IMR-90 (cell line): ENCODE results near the gene RAD51B. TPM values are rescaled to one million over a fixed set of nuclear protein-coding genes. Genes with fewer than 3 reads are reported as not detected.
A peak's percentile ranks its signal among the peaks of the same experiment; 100 is the strongest.

Experiments used
- ATAC-seq: fragments of 200-7000 bp; cut with Tn5 transposase; 2 replicates; pipeline ENCODE4 v1.9.1; 2020; ENCODE audit warnings: low read depth, mild to moderate bottlenecking, moderate library complexity
- BruUV-seq: library from RNA; stranded (reverse); fragments of 400-500 nt; replicated peaks from 2 replicates; lab custom pipeline; 2021; lab: Mats Ljungman, UMichigan
- CTCF ChIA-PET: fragments of 300-600 bp; formaldehyde crosslinking; extraction: SDS; loops from one replicate; lab custom pipeline; 2021; ENCODE audit warnings: antibody characterized with exemption; lab: Yijun Ruan, JAX
- POLR2A ChIA-PET: fragments of 300-600 bp; sonication (Branson Sonifier 250); formaldehyde crosslinking; loops from one replicate; lab custom pipeline; 2022; ENCODE audit warnings: antibody characterized with exemption; ENCODE audit not compliant: unreplicated experiment; lab: Charles Lee
- DNase-seq: peaks from one replicate; pipeline ENCODE4 v3.0.0; 2013
- H2AFZ ChIP-seq: replicated peaks from 2 replicates; pipeline ENCODE3; 2013; ENCODE audit warnings: low read length, mild to moderate bottlenecking; ENCODE audit not compliant: poor library complexity
- H2AK5ac ChIP-seq: 2 replicates; pipeline ENCODE4 v1.6.1; 2013; ENCODE audit warnings: low read depth, low read length, inconsistent platforms
- H2AK9ac ChIP-seq: replicated peaks from 2 replicates; pipeline ENCODE3; 2013; ENCODE audit warnings: mild to moderate bottlenecking, low read depth, low read length, moderate library complexity; ENCODE audit not compliant: poor library complexity
- H2BK120ac ChIP-seq: 2 replicates; pipeline ENCODE4 v1.6.1; 2013; ENCODE audit warnings: low read depth, low read length, inconsistent platforms
- H2BK15ac ChIP-seq: 3 replicates; pipeline ENCODE4 v1.6.1; 2013; ENCODE audit warnings: low read depth, low read length, inconsistent platforms
- H2BK20ac ChIP-seq: 2 replicates; pipeline ENCODE4 v1.6.1; 2013; ENCODE audit warnings: low read depth, mild to moderate bottlenecking, inconsistent platforms, low read length, moderate library complexity
- H2BK5ac ChIP-seq: 2 replicates; pipeline ENCODE4 v1.6.1; 2013; ENCODE audit warnings: mild to moderate bottlenecking, low read depth, low read length, inconsistent platforms; ENCODE audit not compliant: poor library complexity, severe bottlenecking
- H3K14ac ChIP-seq: replicated peaks from 2 replicates; pipeline ENCODE4 v1.6.1; 2013; ENCODE audit warnings: low read depth, low read length, inconsistent platforms
- H3K18ac ChIP-seq: 2 replicates; pipeline ENCODE4 v1.6.1; 2013; ENCODE audit warnings: low read depth, low read length, control low read depth
- H3K23ac ChIP-seq: 2 replicates; pipeline ENCODE4 v1.6.1; 2013; ENCODE audit warnings: low read depth, low read length, inconsistent platforms
- H3K27ac ChIP-seq: 2 replicates; pipeline ENCODE4 v1.5.1; 2013; ENCODE audit warnings: mild to moderate bottlenecking, control low read depth, low read length; ENCODE audit not compliant: insufficient read depth
- H3K27me3 ChIP-seq: 2 replicates; pipeline ENCODE4 v1.6.1; 2013; ENCODE audit warnings: low read length; ENCODE audit not compliant: control insufficient read depth, insufficient read depth
- H3K36me3 ChIP-seq: 2 replicates; pipeline ENCODE4 v1.6.1; 2013; ENCODE audit warnings: low read length, mixed read lengths; ENCODE audit not compliant: control insufficient read depth, insufficient read depth
- H3K4ac ChIP-seq: 2 replicates; pipeline ENCODE4 v1.6.1; 2013; ENCODE audit warnings: low read depth, low read length, inconsistent platforms
- H3K4me1 ChIP-seq: 2 replicates; pipeline ENCODE4 v1.6.1; 2013; ENCODE audit warnings: low read length, mixed read lengths; ENCODE audit not compliant: control insufficient read depth, insufficient read depth
- H3K4me2 ChIP-seq: 2 replicates; pipeline ENCODE4 v1.6.1; 2013; ENCODE audit warnings: low read depth, mild to moderate bottlenecking, control low read depth, low read length, moderate library complexity
- H3K4me3 ChIP-seq: 2 replicates; pipeline ENCODE4 v1.5.1; 2013; ENCODE audit warnings: low read depth, mild to moderate bottlenecking, control low read depth, low read length, moderate library complexity; ENCODE audit not compliant: insufficient read depth
- H3K56ac ChIP-seq: 2 replicates; pipeline ENCODE4 v1.6.1; 2013; ENCODE audit warnings: low read length, inconsistent platforms; ENCODE audit not compliant: insufficient read depth; ENCODE audit errors: extremely low read depth
- H3K79me1 ChIP-seq, 2 experiments: 2 replicates each; pipeline ENCODE4 v1.6.1; 2013; ENCODE audit warnings: low read length in 2 of 2, inconsistent platforms in 1 of 2, low read depth in 1 of 2
- H3K9ac ChIP-seq: 2 replicates; pipeline ENCODE4 v1.6.1; 2013; ENCODE audit warnings: low read depth, low read length, control low read depth
- H3K9me1 ChIP-seq: 2 replicates; pipeline ENCODE4 v1.6.1; 2013; ENCODE audit warnings: low read length, inconsistent platforms; ENCODE audit not compliant: insufficient read depth
- H3K9me3 ChIP-seq: 2 replicates; pipeline ENCODE4 v1.6.1; 2013; ENCODE audit warnings: low read length; ENCODE audit not compliant: control insufficient read depth, insufficient read depth
- H4K20me1 ChIP-seq: 2 replicates; pipeline ENCODE4 v1.6.1; 2013; ENCODE audit warnings: low read length, inconsistent platforms; ENCODE audit not compliant: insufficient read depth
- H4K5ac ChIP-seq: 2 replicates; pipeline ENCODE4 v1.6.1; 2013; ENCODE audit warnings: mild to moderate bottlenecking, low read depth, low read length, control low read depth
- H4K8ac ChIP-seq, 2 experiments: 2 replicates each; pipeline ENCODE4 v1.6.1; 2013; ENCODE audit warnings: low read depth in 2 of 2, low read length in 2 of 2, control low read depth in 1 of 2, inconsistent platforms in 1 of 2
- H4K91ac ChIP-seq: 2 replicates; pipeline ENCODE4 v1.6.1; 2013; ENCODE audit warnings: low read depth, low read length, inconsistent platforms; ENCODE audit not compliant: insufficient read depth
- BHLHE40 ChIP-seq: fragments of 150-350 bp; IDR thresholded peaks from 2 replicates; pipeline ENCODE4 v1.6.1; 2016; ENCODE audit warnings: mild to moderate bottlenecking, low read depth, low read length
- CEBPB ChIP-seq: IDR thresholded peaks from 2 replicates; pipeline ENCODE4 v1.6.1; 2012; ENCODE audit warnings: low read depth, low read length, improper control_type of control experiment
- CHD1 ChIP-seq: IDR thresholded peaks from 2 replicates; pipeline ENCODE4 v1.6.1; 2012; ENCODE audit warnings: low read depth, low read length, improper control_type of control experiment
- ELK1 ChIP-seq: fragments of 150-350 bp; IDR thresholded peaks from 2 replicates; pipeline ENCODE4 v1.6.1; 2016; ENCODE audit warnings: low read depth, mild to moderate bottlenecking, low read length, moderate library complexity, borderline replicate concordance
- FOS ChIP-seq: fragments of 150-350 bp; IDR thresholded peaks from 2 replicates; pipeline ENCODE4 v1.6.1; 2016; ENCODE audit warnings: low read depth, low read length
- MAFK ChIP-seq: IDR thresholded peaks from 2 replicates; pipeline ENCODE4 v1.6.1; 2012; ENCODE audit warnings: low read depth, low read length, improper control_type of control experiment
- MAZ ChIP-seq: IDR thresholded peaks from 2 replicates; pipeline ENCODE4 v1.6.1; 2012; ENCODE audit warnings: low read depth, mild to moderate bottlenecking, low read length, improper control_type of control experiment, moderate library complexity, borderline replicate concordance
- MXI1 ChIP-seq: IDR thresholded peaks from 2 replicates; pipeline ENCODE4 v1.6.1; 2012; ENCODE audit warnings: low read depth, mild to moderate bottlenecking, low read length, moderate library complexity, borderline replicate concordance
- NFE2L2 ChIP-seq: fragments of 150-350 bp; IDR thresholded peaks from 2 replicates; pipeline ENCODE4 v1.6.1; 2016; ENCODE audit warnings: low read depth, mild to moderate bottlenecking, low read length
- POLR2A ChIP-seq: IDR thresholded peaks from 2 replicates; pipeline ENCODE4 v1.6.1; 2012; ENCODE audit warnings: mild to moderate bottlenecking, low read depth, low read length
- RAD21 ChIP-seq: IDR thresholded peaks from 2 replicates; pipeline ENCODE4 v1.6.1; 2012; ENCODE audit warnings: low read length, improper control_type of control experiment
- RCOR1 ChIP-seq: IDR thresholded peaks from 2 replicates; pipeline ENCODE4 v1.6.1; 2012; ENCODE audit warnings: mild to moderate bottlenecking, low read length, improper control_type of control experiment; ENCODE audit not compliant: insufficient replicate concordance
- RFX5 ChIP-seq: IDR thresholded peaks from 2 replicates; pipeline ENCODE4 v1.8.0; 2012; ENCODE audit warnings: low read depth, mild to moderate bottlenecking, low read length, moderate library complexity
- SMC3 ChIP-seq: fragments of 150-350 bp; IDR thresholded peaks from 2 replicates; pipeline ENCODE4 v1.6.1; 2016; ENCODE audit warnings: low read depth, mild to moderate bottlenecking, antibody characterized with exemption, low read length, moderate library complexity
- USF2 ChIP-seq: fragments of 150-350 bp; IDR thresholded peaks from 2 replicates; pipeline ENCODE4 v1.6.1; 2017; ENCODE audit warnings: mild to moderate bottlenecking, antibody characterized with exemption, low read length, low read depth
- WGBS, 2 experiments: methylation state at CpG; one replicate each; pipeline versions ENCODE4 v1.1.5 to v1.1.7; 2013; ENCODE audit warnings: missing lambda C conversion rate in 2 of 2; ENCODE audit not compliant: insufficient read length in 1 of 2; ENCODE audit errors: extremely low coverage in 2 of 2; 5-methylcytosine and 5-hydroxymethylcytosine counted together
- dilution Hi-C: fragments of 300-500 bp; cut with HindIII; formaldehyde crosslinking; loops from one replicate; pipeline ENCODE4 v1.14.3; 2018; ENCODE audit warnings: low sequenced_read_pairs; ENCODE audit not compliant: unreplicated experiment
- in situ Hi-C: fragments of 300-500 bp; cut with MboI; formaldehyde crosslinking; loops from 3 replicates; pipeline ENCODE4 v1.14.3; 2019; ENCODE audit warnings: low sequenced_read_pairs, inconsistent platforms, mixed read lengths
- intact Hi-C: fragments of 100-400 bp; cut with micrococcal nuclease; formaldehyde crosslinking; loops from 2 replicates; pipeline ENCODE4 v1.10.0; 2022
- polyA plus RNA-seq, 3 experiments: library from polyadenylated mRNA; depleted of rRNA; stranded (reverse); fragments of >200 nt; gene quantifications; 2 replicates each; pipeline ENCODE4 v1.2.3, GENCODE V29; 2012; ENCODE audit warnings: low replicate concordance in 1 of 3
- total RNA-seq: library from RNA; depleted of rRNA; stranded (reverse); fragments of >200 nt; gene quantifications from 2 replicates; pipeline ENCODE4 v1.2.3, GENCODE V29; 2012
- TF ChIP-seq, protein P1 (sequence below): conservative IDR thresholded peaks from 2 replicates; pipeline ENCODE4 v1.5.1; 2012; ENCODE audit warnings: mild to moderate bottlenecking, low read depth, low read length, improper control_type of control experiment

The RAD51B gene
- total and polyA plus RNA-seq, 2 of the 4 experiments (the other 2 are of a cell fraction), result 5.1 to 18.8 TPM

DNA sequence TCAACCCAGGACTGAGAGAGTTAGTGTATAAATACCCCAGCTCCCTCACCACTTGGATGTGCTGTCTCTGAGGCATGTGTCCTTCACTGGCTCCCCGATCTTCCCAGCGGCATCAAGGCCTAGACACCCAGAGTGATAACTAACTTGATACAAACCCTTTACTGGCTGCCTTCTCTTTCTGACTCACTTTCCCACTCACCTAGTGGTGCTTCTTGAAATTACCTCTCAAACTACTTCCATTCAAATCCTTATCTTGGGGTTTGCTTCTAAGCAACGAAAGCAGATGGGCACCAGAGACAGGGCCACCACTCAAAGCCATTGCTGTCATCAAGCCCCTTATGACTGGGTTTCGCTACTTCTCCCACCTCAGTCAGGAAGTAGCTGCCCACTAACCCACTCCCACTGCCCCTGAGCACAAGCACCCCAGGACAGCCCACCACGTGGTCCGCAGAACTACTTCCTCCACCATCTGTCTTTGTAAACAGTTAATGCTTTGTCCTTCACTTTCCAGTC, 956.1 kb downstream of the RAD51B start:
- H2BK20ac ChIP-seq, result peak overlapping the region; percentile 20; the same call in 1 of the 2 replicates
- in situ Hi-C loops (no loop called here), dilution Hi-C loops (no loop called here), intact Hi-C loops (no loop called here)
- no peak overlapping the region for H3K4me2 ChIP-seq
- H2BK15ac ChIP-seq, result peak overlapping the region; percentile 72; the same call in 2 of the 3 replicates
- H3K9me1 ChIP-seq, result peaks cover 14% of the 10 kb centered on the region
- no peak overlapping the region for H3K27ac ChIP-seq
- peak overlapping the region; percentile 54; the same call in 1 of the 2 replicates for H4K91ac ChIP-seq
- H3K4me1 ChIP-seq, result peaks cover 20% of the 10 kb centered on the region
- H4K8ac ChIP-seq, result no peak overlapping the region
- ATAC-seq, result no peak
- H4K20me1 ChIP-seq, result no peaks in the 10 kb centered on the region
- no peak overlapping the region for H4K5ac ChIP-seq
- H2BK5ac ChIP-seq, result no peak overlapping the region
- no peak overlapping the region for H3K23ac ChIP-seq
- no peak overlapping the region for H3K4me3 ChIP-seq
- H3K56ac ChIP-seq, result no peak overlapping the region
- no peaks in the 10 kb centered on the region for H3K36me3 ChIP-seq
- H3K27me3 ChIP-seq, result no peaks in the 10 kb centered on the region
- no peak for DNase-seq
- H2BK120ac ChIP-seq, result peak overlapping the region; percentile 71; the same call in 1 of the 2 replicates
- ChIA-PET POLR2A (interaction anchor here (0.5 kb wide), 1 partner anchor 13 kb away, joined by 5 read pairs; no protein-coding TSS in a partner anchor), CTCF (no interaction called here)
- H2AFZ ChIP-seq, result no peak overlapping the region
- H3K79me1 ChIP-seq, result peaks cover 0 to 4% of the 10 kb centered on the region in 2 experiments; a peak in 1 of 4 replicates
- WGBS, 2 experiments, result 100% methylated on average over 2 of the region's 6 CpGs; no CpG with 5 or more reads in 1 of the 2 experiments
- no peak overlapping the region for H2AK9ac ChIP-seq
- no peak for TF ChIP-seq MAFK
- TF ChIP-seq RAD21, result no peak
- no peak for TF ChIP-seq USF2
- no peak for TF ChIP-seq BHLHE40
- TF ChIP-seq MAZ, result no peak
- TF ChIP-seq, protein P1, sequence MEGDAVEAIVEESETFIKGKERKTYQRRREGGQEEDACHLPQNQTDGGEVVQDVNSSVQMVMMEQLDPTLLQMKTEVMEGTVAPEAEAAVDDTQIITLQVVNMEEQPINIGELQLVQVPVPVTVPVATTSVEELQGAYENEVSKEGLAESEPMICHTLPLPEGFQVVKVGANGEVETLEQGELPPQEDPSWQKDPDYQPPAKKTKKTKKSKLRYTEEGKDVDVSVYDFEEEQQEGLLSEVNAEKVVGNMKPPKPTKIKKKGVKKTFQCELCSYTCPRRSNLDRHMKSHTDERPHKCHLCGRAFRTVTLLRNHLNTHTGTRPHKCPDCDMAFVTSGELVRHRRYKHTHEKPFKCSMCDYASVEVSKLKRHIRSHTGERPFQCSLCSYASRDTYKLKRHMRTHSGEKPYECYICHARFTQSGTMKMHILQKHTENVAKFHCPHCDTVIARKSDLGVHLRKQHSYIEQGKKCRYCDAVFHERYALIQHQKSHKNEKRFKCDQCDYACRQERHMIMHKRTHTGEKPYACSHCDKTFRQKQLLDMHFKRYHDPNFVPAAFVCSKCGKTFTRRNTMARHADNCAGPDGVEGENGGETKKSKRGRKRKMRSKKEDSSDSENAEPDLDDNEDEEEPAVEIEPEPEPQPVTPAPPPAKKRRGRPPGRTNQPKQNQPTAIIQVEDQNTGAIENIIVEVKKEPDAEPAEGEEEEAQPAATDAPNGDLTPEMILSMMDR, result no peak
- TF ChIP-seq CHD1, result no peak
- TF ChIP-seq RCOR1, result no peak
- no peak for TF ChIP-seq FOS
- no peak for TF ChIP-seq RFX5
- no peak for TF ChIP-seq MXI1
- TF ChIP-seq POLR2A, result no peak
- no peak for TF ChIP-seq ELK1
- no peak for TF ChIP-seq SMC3
- no peak for TF ChIP-seq NFE2L2
- TF ChIP-seq CEBPB, result no peak
- peak overlapping the region; percentile 84 for H2AK5ac ChIP-seq
- H3K18ac ChIP-seq, result no peak overlapping the region
- H3K4ac ChIP-seq, result peak overlapping the region; percentile 65; the same call in 1 of the 2 replicates
- H3K9me3 ChIP-seq, result peaks cover 3% of the 10 kb centered on the region; the same call in 1 of the 2 replicates
- H3K9ac ChIP-seq, result no peak overlapping the region
- 0 out of 2 replicates have a peak overlapping the region, but pooled peaks have one; percentile 63 for H3K14ac ChIP-seq
- BruUV-seq, result no TSS peak
